Fibroblast of lung (primary cell): Measurements from ENCODE around the gene AK8.

ENCODE experiments used
- EZH2 ChIP-seq: IDR thresholded peaks from 2 replicates; pipeline ENCODE4 v1.5.1; 2012; ENCODE audit warnings: low read length, control low read depth, mild to moderate bottlenecking; ENCODE audit errors: missing control alignments
- TF ChIP-seq, protein P1 (sequence below), 2 donors: IDR thresholded peaks in 1 of 2; conservative IDR thresholded peaks in 1 of 2; 1 replicate in 1 of 2; 2 replicates in 1 of 2; pipeline ENCODE4 v1.5.1; 2011 to 2012; ENCODE audit warnings: low read length in 2 of 2, control low read depth in 1 of 2, inconsistent platforms in 1 of 2, low read depth in 1 of 2, mild to moderate bottlenecking in 1 of 2

DNA sequence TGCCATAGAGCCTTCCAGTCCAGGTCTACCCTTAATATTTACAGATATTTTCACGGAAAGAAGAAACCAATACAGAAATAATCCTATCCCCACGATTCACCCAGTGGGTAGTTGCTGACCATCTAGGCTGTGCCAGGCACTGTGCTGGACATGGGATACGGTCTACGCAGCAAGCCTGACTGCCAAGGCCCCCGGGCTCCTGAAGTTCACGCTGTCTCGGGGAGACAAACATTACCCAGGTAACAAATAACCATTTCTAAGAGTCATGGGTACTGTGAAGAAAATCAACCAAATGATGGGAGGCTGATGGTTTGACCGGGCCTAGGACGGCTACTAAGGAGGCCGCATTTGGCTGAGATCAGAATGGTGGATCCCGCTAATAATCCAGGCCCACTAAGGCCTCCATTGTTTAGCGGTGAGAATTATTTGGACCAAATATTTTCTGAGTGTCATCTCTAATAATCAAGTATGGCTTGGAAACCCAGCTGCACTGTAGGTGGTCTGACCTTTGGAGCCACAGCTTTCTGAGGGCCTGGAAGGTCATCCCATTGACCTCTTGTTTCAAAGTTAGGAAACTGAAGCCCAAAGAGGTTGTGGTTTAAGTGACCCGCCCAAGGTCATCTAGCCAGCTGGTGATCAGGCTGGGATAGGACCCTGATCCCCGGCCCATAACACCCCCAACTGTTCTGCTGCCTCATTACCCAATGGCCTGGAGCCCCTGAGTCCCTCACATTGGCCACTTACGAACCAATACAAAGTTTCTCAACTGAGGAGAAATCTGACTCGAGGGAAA is 82.4 kb downstream of the AK8 start:
- TF ChIP-seq, protein P1, sequence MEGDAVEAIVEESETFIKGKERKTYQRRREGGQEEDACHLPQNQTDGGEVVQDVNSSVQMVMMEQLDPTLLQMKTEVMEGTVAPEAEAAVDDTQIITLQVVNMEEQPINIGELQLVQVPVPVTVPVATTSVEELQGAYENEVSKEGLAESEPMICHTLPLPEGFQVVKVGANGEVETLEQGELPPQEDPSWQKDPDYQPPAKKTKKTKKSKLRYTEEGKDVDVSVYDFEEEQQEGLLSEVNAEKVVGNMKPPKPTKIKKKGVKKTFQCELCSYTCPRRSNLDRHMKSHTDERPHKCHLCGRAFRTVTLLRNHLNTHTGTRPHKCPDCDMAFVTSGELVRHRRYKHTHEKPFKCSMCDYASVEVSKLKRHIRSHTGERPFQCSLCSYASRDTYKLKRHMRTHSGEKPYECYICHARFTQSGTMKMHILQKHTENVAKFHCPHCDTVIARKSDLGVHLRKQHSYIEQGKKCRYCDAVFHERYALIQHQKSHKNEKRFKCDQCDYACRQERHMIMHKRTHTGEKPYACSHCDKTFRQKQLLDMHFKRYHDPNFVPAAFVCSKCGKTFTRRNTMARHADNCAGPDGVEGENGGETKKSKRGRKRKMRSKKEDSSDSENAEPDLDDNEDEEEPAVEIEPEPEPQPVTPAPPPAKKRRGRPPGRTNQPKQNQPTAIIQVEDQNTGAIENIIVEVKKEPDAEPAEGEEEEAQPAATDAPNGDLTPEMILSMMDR (conservative IDR thresholded peaks at IDR 0.05 in 1 of 2, IDR thresholded peaks at IDR 0.05 in 1 of 2; ENCODE audit: low read depth in 1 of 2, low read length in 2 of 2), result no peak
- no peak for TF ChIP-seq EZH2
